Effector memory CD8-positive, alpha-beta T cell (primary cell): ENCODE results near the gene FURIN.

Experiments used
- ATAC-seq: fragments of 150-1000 bp; cut with Tn5 transposase; replicated peaks from 2 replicates; pipeline ENCODE4 v1.10.0; 2021; ENCODE audit warnings: mild to moderate bottlenecking, moderate library complexity
- DNase-seq, 3 experiments: peaks; one replicate each; pipeline ENCODE4 v3.0.0; 2021
- H3K27ac Mint-ChIP-seq, 2 donors: one replicate each; pipeline ENCODE4 v1.8.0; 2022; ENCODE audit warnings: mild to moderate bottlenecking in 2 of 2, mixed read lengths in 2 of 2, moderate library complexity in 2 of 2
- H3K27me3 Mint-ChIP-seq, 2 donors: one replicate each; pipeline ENCODE4 v1.8.0; 2022; ENCODE audit warnings: mixed read lengths in 2 of 2
- H3K36me3 Mint-ChIP-seq: one replicate; pipeline ENCODE4 v1.8.0; 2022; ENCODE audit warnings: mild to moderate bottlenecking, moderate library complexity, mixed read lengths; ENCODE audit not compliant: insufficient read depth
- H3K4me1 Mint-ChIP-seq, 2 donors: one replicate each; pipeline ENCODE4 v1.8.0; 2022; ENCODE audit warnings: low read depth in 2 of 2, mixed read lengths in 2 of 2
- H3K4me3 Mint-ChIP-seq, 2 donors: one replicate each; pipeline ENCODE4 v1.8.0; 2022; ENCODE audit warnings: mild to moderate bottlenecking in 2 of 2, mixed read lengths in 2 of 2, moderate library complexity in 2 of 2
- H3K9me3 Mint-ChIP-seq, 2 donors: one replicate each; pipeline ENCODE4 v1.8.0; 2022; ENCODE audit warnings: mixed read lengths in 2 of 2

FURIN gene

GRCh38 chr15:90932660-90932991 is 64.2 kb downstream of the FURIN start:
- Mint-ChIP-seq H3K27me3 (no peaks in the 10 kb centered on the region), H3K9me3 (no peaks in the 10 kb centered on the region), H3K27ac (peak overlapping the region; percentile 86 to 97), H3K4me1 (peaks cover 40 to 54% of the 10 kb centered on the region in 2 donors), H3K4me3 (peak overlapping the region; percentile 97 to 98), H3K36me3 (peaks cover 19% of the 10 kb centered on the region)
- DNase-seq, result no peak
- ATAC-seq, result no peak
